ENCODE data around the gene LIPM. TPM values are rescaled to one million over a fixed set of nuclear protein-coding genes. Genes with fewer than 3 reads are reported as not detected.
"Not testable (repeated sequence)": the region's sequence is repeated elsewhere in the genome, so short reads cannot be mapped to it uniquely, and the experiment has no call there.

Gene LIPM
- total RNA-seq, 1 donor from 2014 or later, result not detected

GRCh38 chr10:88835096-88835909, 32.8 kb downstream of the LIPM start:
- DNase-seq (ENCODE audit: low spot score) (peak; percentile 93), ATAC-seq (peak; percentile 94)
- intact Hi-C loops (cut with DNase I), result loop anchor here (5.0 kb wide), 1 partner anchor 97 kb away; no protein-coding TSS in a partner anchor

GRCh38 chr10:88835910-88836221, 33.3 kb downstream of the LIPM start:
- no peak for ATAC-seq
- no peak for DNase-seq (ENCODE audit: low spot score)

GRCh38 chr10:88837632-88838031, 35.1 kb downstream of the LIPM start:
- intact Hi-C loops (cut with DNase I), result loop anchor here (5.0 kb wide), 1 partner anchor 95 kb away; no protein-coding TSS in a partner anchor
- DNase-seq (ENCODE audit: low spot score); ATAC-seq: not testable (repeated sequence)

More at GRCh38 chr10:88835910-88836221, 33.3 kb downstream of the LIPM start:
- intact Hi-C loops (cut with DNase I), result loop anchor here (5.0 kb wide), 1 partner anchor 96 kb away; no protein-coding TSS in a partner anchor

- intact Hi-C loops (cut with DNase I), result loop anchor here (5.0 kb wide), 1 partner anchor 93 kb away; no protein-coding TSS in a partner anchor
Measured at GRCh38 chr10:88838766-88839350, 36.3 kb downstream of the LIPM start.

GRCh38 chr10:88840104-88840503, 37.6 kb downstream of the LIPM start:
- intact Hi-C loops (cut with DNase I), result no loop called here

More at GRCh38 chr10:88838766-88839350, 36.3 kb downstream of the LIPM start:
- no peak for DNase-seq (ENCODE audit: low spot score)
- ATAC-seq, result no peak

GRCh38 chr10:88840881-88841280, 38.4 kb downstream of the LIPM start:
- DNase-seq (ENCODE audit: low spot score), result no peak
- intact Hi-C loops (cut with DNase I), result no loop called here
- peak; percentile 17 for ATAC-seq

More at GRCh38 chr10:88840104-88840503, 37.6 kb downstream of the LIPM start:
- DNase-seq (ENCODE audit: low spot score), result no peak
- no peak for ATAC-seq

- intact Hi-C loops (cut with DNase I), result no loop called here
- DNase-seq (ENCODE audit: low spot score), result no peak
- no peak for ATAC-seq
Measured at GRCh38 chr10:88841316-88842111, 39.0 kb downstream of the LIPM start.

GRCh38 chr10:88843171-88843570, 40.6 kb downstream of the LIPM start:
- DNase-seq (ENCODE audit: low spot score) (no peak), ATAC-seq (no peak)
- intact Hi-C loops (cut with DNase I), result no loop called here

GRCh38 chr10:88848499-88848898, 46.0 kb downstream of the LIPM start:
- no peak for DNase-seq (ENCODE audit: low spot score)
- intact Hi-C loops (cut with DNase I), result no loop called here
- ATAC-seq, result no peak

- intact Hi-C loops (cut with DNase I), result no loop called here
- DNase-seq (ENCODE audit: low spot score) (no peak), ATAC-seq (no peak)
Measured at GRCh38 chr10:88849234-88849633, 46.7 kb downstream of the LIPM start.

GRCh38 chr10:88850712-88851111, 48.2 kb downstream of the LIPM start:
- ATAC-seq, result no peak
- intact Hi-C loops (cut with DNase I), result no loop called here
- DNase-seq (ENCODE audit: low spot score), result no peak

GRCh38 chr10:88851706-88852105, 49.2 kb downstream of the LIPM start, which contains the start of gene ANKRD22:
Gene ANKRD22 (minus strand): TSS chr10:88851844. CDS start chr10:88851607, 237 bp downstream.
- ATAC-seq, result no peak
- DNase-seq (ENCODE audit: low spot score), result no peak
- intact Hi-C loops (cut with DNase I), result no loop called here

GRCh38 chr10:88852327-88852726, 49.8 kb downstream of the LIPM start:
- DNase-seq (ENCODE audit: low spot score) (no peak), ATAC-seq (no peak)
- intact Hi-C loops (cut with DNase I), result no loop called here

- peak; percentile 41 for ATAC-seq
- intact Hi-C loops (cut with DNase I), result no loop called here
- no peak for DNase-seq (ENCODE audit: low spot score)
Measured at GRCh38 chr10:88853155-88853881, 50.8 kb downstream of the LIPM start.

- DNase-seq (ENCODE audit: low spot score), result no peak
- no peak for ATAC-seq
- intact Hi-C loops (cut with DNase I), result no loop called here
Measured at GRCh38 chr10:88854684-88855083, 52.2 kb downstream of the LIPM start.

- ATAC-seq, result no peak
- no peak for DNase-seq (ENCODE audit: low spot score)
- intact Hi-C loops (cut with DNase I), result no loop called here
Measured at GRCh38 chr10:88857831-88858230, 55.3 kb downstream of the LIPM start.

GRCh38 chr10:88858491-88858890, 56.0 kb downstream of the LIPM start:
- ATAC-seq (no peak), DNase-seq (ENCODE audit: low spot score) (no peak)
- intact Hi-C loops (cut with DNase I), result no loop called here

GRCh38 chr10:88861036-88861435, 58.5 kb downstream of the LIPM start:
- ATAC-seq, result no peak
- no peak for DNase-seq (ENCODE audit: low spot score)
- intact Hi-C loops (cut with DNase I), result no loop called here
